ENCODE data around the gene TTF2. TPM values are rescaled to one million over a fixed set of nuclear protein-coding genes. Genes with fewer than 3 reads are reported as not detected.

TTF2 gene
- total RNA-seq, 1 experiment from 2014 or later = 25.0 TPM

DNA sequence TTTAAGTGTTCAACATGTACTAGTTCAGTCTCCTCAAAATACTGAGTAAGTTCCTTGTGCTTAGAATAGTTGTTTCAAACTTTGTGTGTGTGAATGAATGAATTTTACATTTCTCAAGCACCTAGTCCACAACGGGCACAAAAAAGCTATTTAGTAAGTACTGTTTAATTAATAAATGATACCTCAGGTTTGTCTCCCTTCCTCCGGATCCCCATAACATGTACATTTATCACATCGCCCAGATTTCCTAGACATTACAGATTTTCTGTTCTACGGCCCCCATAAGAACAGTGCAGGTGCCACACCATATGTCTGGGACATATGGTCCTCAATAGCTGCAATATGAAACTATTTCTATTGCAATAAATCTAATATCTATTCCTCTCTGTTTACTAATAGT, 1.3 kb upstream of the TTF2 start:
- no peak overlapping the region for H3K27ac ChIP-seq
- peaks cover 19% of the 10 kb centered on the region for H3K36me3 ChIP-seq
- no peak for DNase-seq (ENCODE audit: low read depth in 1 of 2, low spot score in 2 of 2)
- no peaks in the 10 kb centered on the region for H3K9me3 ChIP-seq (replicated peaks)
- peaks cover 22% of the 10 kb centered on the region for H3K4me1 ChIP-seq (replicated peaks)
- peak overlapping the region; percentile 59; the same call in 1 of the 2 replicates for H3K4me3 ChIP-seq
- H3K27me3 ChIP-seq (replicated peaks) = no peaks in the 10 kb centered on the region

DNA sequence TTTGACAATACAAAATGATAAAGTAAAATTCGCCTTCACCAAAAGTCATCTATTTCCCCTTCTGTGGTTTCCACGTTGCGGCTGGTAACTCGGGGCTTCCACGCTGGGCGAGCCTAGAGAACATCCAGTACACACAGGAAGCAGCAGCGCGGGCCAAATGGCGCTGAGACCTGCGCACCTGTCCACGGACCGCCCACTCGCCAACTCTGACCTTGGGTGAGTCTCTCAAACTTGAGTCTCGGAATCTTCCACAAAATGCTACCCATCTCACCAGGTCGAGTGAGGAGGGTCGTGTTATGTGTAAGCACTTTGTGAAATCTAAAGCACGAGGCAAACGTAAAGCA, 820 bp upstream of the TTF2 start:
- DNase-seq (ENCODE audit: low read depth in 1 of 2, low spot score in 2 of 2) = no peak
- Histone ChIP-seq H3K27ac (peak overlapping the region; percentile 52), H3K4me3 (peak overlapping the region; percentile 59), H3K36me3 (peaks cover 19% of the 10 kb centered on the region), H3K4me1 (replicated peaks) (peaks cover 22% of the 10 kb centered on the region), H3K9me3 (replicated peaks) (no peaks in the 10 kb centered on the region), H3K27me3 (replicated peaks) (no peaks in the 10 kb centered on the region)

DNA sequence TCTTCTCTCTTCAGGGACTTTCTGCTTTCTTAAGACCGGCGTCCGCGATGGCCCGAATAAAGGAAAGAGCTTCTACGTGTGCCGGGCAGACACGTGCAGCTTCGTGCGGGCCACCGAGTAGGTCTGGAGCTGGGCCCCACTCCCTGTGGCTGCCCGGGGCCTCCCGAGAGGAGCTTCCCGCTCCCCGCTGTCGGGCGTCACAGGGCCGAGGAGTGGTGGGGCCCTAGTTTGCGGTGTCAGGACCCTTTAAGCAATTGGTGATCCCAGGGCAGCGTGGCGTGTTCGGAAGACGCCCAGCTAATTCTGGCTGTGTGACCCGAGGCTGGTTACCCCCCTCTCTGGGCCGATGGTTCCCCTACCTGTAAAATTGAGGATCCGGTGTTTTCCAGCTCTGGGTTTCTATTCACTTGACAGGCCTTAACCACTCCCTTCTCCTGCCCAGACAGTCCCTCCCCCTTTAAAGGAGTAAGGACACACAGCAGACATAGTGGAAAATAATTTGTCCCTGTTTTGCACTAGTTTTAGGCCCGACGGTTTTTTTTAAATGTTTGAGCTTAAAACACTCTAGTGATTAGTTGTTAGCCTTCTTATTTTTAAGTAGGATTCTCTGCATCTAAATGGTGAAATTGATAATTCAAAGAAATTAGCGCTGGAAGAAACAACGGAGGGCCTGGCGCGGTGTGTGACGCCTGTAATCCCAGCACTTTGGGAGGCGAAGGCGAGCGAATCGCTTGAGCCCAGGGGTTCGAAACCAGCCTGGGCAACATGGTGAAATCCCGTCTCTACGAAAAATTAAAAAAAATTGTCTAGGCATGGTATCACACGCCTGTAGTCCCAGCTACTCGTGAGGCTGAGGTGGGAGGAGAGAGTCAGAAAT, 553 bp downstream of the TTF2 start:
- peak in 1 of 2 experiments; percentile 42 for DNase-seq (ENCODE audit: low read depth in 1 of 2, low spot score in 2 of 2)
- H3K36me3 ChIP-seq = peaks cover 19% of the 10 kb centered on the region
- H3K9me3 ChIP-seq (replicated peaks) = no peaks in the 10 kb centered on the region
- H3K27me3 ChIP-seq (replicated peaks) = no peaks in the 10 kb centered on the region
- peaks cover 22% of the 10 kb centered on the region for H3K4me1 ChIP-seq (replicated peaks)
- peak overlapping the region; percentile 58 for H3K27ac ChIP-seq
- H3K4me3 ChIP-seq = peak overlapping the region; percentile 59

DNA sequence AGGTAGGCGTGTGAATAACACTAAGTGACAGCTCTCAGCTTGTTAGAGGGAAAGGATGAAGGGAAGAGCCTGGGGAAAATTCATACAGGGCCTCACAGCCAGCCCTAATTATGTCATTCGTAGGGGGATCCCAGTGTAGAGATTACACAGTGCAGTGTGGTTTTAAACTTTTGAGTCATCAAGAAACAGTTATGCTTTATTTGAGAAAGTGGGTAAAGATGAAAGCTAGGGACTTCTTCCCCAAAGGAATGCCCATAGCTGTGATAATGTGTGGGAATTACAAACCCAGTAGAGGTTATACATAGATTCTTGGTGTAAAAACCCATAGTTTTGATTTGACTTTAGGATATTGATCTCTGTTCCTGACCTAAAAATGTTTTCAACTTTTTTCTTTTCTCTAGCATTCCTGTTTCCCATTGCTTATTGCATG, 1.9 kb downstream of the TTF2 start:
- Histone ChIP-seq H3K27ac (peak overlapping the region; percentile 12; the same call in 1 of the 2 replicates), H3K36me3 (peaks cover 21% of the 10 kb centered on the region), H3K27me3 (replicated peaks) (no peaks in the 10 kb centered on the region), H3K4me3 (no peak overlapping the region), H3K4me1 (replicated peaks) (peaks cover 22% of the 10 kb centered on the region), H3K9me3 (replicated peaks) (no peaks in the 10 kb centered on the region)
- DNase-seq (ENCODE audit: low read depth in 1 of 2, low spot score in 2 of 2) = peak in 1 of 2 experiments; percentile 60

DNA sequence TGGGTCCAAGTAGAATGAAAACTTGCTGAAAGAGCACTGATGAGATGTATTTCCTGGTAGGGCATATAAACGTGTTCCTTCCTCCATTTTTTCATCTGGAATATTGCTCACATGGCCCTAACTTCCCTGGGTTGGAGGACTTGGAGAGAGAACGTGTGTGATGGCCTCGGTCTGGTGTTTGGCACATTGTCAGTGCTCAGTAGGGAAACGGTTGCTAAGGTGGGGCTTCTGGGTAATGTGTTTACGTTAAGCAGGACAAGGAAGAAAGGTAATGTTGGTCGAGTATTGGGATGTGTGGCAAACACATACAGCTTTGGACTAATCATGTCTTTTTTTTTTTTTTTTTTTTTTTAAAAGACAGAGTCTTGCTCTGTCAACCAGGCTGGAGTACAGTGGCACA, 6.2 kb downstream of the TTF2 start:
- Histone ChIP-seq H3K4me3 (no peak overlapping the region), H3K4me1 (replicated peaks) (peaks cover 17% of the 10 kb centered on the region), H3K9me3 (replicated peaks) (no peaks in the 10 kb centered on the region), H3K36me3 (peaks cover 23% of the 10 kb centered on the region), H3K27me3 (replicated peaks) (no peaks in the 10 kb centered on the region), H3K27ac (no peak overlapping the region)
- DNase-seq (ENCODE audit: low read depth in 1 of 2, low spot score in 2 of 2) = no peak

DNA sequence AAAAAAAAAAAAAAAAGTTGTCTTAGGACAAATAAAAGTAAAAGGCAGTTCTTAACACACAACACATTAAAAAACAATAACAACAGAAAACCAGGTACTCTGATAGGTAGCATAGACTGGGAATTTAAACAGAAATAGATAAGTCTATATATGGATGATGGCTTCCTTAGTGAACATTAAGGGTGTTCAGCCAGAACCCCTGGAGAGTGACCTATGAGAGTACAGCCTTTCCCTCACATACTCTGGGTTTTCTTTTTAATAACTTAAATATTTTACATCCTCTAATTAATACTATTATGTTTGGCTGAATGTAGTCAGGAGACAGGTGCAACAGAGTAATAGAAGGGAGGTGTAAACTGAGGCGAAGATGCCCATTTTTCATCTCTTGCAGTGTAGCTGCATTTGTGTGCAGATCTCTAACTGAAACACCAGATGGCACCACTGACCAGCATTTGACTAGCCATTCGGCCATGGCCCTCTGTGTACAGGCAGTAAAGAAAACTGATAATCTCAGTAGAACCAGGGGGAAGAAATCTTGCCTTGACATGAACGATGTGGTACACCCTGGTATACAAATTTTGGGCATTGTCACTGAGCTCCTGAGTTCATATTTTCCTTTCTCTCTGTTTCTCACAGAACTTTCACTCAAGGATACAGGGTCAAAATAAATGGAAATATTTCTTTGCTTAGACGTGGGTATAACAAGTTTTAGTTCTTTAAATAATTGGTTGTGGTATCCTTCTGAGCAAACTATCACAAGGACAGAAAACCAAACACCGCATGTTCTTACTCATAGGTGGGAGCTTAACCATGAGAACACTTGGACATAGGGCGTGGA, 7.6 kb downstream of the TTF2 start:
- Histone ChIP-seq H3K27me3 (replicated peaks) (no peaks in the 10 kb centered on the region), H3K27ac (no peak overlapping the region)

DNA sequence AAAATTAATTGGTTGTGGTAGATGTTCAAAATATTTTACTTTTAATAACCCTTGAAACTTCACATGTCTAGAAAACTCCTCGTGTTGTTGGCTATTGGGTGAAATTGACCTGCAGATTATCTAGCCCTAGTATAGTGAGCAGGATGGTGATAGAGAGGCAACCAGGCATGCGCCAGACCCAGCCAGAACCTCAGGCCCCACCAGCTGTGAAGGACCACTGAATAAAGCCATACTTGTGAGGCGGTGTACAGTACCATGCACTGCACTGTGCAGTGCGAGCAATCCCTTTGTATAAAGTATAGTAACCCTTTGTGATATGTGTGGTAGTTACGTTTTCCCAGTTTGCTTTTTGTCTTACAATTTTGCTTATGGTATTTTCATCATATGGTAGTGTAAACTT, 8.5 kb downstream of the TTF2 start:
- H3K27ac ChIP-seq = no peak overlapping the region
- no peaks in the 10 kb centered on the region for H3K27me3 ChIP-seq (replicated peaks)
- H3K36me3 ChIP-seq = peaks cover 11% of the 10 kb centered on the region
- DNase-seq (ENCODE audit: low read depth in 1 of 2, low spot score in 2 of 2) = no peak
- no peaks in the 10 kb centered on the region for H3K9me3 ChIP-seq (replicated peaks)
- 0 out of 2 replicates have a peak, but pooled peaks cover 6% of the 10 kb centered on the region for H3K4me1 ChIP-seq (replicated peaks)
- no peak overlapping the region for H3K4me3 ChIP-seq

More for the DNA sequence above, 7.6 kb downstream of the TTF2 start:
- DNase-seq (ENCODE audit: low read depth in 1 of 2, low spot score in 2 of 2) = peak; percentile 50 to 58
- Histone ChIP-seq H3K4me3 (no peak overlapping the region), H3K4me1 (replicated peaks) (0 out of 2 replicates have a peak, but pooled peaks cover 6% of the 10 kb centered on the region), H3K36me3 (peaks cover 16% of the 10 kb centered on the region), H3K9me3 (replicated peaks) (no peaks in the 10 kb centered on the region)

DNA sequence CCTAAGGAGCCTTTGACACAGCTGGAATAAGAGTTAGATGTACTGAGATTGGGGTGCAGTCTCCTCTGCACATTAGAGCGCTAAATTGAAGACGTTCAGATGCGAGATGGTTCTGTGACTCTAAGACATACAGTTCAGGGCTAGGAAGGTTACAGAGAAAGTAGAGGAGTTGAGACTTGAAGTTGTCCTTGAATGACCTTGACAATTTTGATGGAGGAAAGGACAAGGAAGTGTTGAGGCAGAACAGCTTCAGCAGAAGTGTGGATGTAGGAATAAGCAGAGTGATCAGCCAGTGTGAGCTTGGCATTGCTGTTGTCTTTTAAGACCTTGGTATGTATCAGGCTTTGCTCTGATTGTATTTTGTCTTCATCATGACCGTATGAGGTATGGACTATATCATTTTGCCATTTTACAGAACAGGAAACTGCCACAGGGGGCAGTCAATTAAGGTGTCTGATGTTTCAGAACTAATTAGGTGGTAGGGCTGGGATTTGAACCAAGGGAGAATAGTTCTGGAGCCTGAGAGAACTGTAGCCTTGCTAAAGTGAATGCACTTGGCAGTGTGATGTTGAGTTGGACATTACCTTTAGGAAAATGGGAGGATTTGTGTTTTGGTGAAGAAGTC, 9.2 kb downstream of the TTF2 start:
- H3K27ac ChIP-seq = no peak overlapping the region

DNA sequence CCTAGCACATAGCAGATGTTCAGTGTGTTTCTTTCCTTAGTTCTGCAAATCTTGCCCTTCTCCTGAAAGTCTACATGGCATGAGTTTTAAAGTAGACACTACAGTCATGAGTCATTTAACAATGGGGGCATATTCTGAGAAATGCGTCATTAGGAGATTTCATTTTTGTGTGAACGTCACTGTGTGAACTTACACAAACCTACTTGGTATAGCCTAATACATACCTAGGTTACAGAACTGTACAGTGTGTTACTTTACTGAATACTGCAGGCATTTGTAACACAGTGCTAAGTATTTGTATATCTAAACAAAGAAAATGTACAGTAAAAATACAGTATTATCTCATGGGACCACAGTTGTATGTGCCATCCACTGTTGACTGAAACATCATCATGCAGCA, 10.0 kb downstream of the TTF2 start:
- no peak for DNase-seq (ENCODE audit: low read depth in 1 of 2, low spot score in 2 of 2)
- Histone ChIP-seq H3K36me3 (peaks cover 25% of the 10 kb centered on the region), H3K9me3 (replicated peaks) (no peaks in the 10 kb centered on the region), H3K27me3 (replicated peaks) (no peaks in the 10 kb centered on the region), H3K27ac (peak overlapping the region; percentile 17; the same call in 1 of the 2 replicates), H3K4me1 (replicated peaks) (0 out of 2 replicates have a peak, but pooled peaks cover 6% of the 10 kb centered on the region), H3K4me3 (no peak overlapping the region)

More for the DNA sequence above, 9.2 kb downstream of the TTF2 start:
- H3K4me1 ChIP-seq (replicated peaks) = 0 out of 2 replicates have a peak, but pooled peaks cover 6% of the 10 kb centered on the region
- H3K4me3 ChIP-seq = no peak overlapping the region
- no peaks in the 10 kb centered on the region for H3K9me3 ChIP-seq (replicated peaks)
- H3K27me3 ChIP-seq (replicated peaks) = no peaks in the 10 kb centered on the region
- no peak for DNase-seq (ENCODE audit: low read depth in 1 of 2, low spot score in 2 of 2)
- peaks cover 17% of the 10 kb centered on the region for H3K36me3 ChIP-seq

DNA sequence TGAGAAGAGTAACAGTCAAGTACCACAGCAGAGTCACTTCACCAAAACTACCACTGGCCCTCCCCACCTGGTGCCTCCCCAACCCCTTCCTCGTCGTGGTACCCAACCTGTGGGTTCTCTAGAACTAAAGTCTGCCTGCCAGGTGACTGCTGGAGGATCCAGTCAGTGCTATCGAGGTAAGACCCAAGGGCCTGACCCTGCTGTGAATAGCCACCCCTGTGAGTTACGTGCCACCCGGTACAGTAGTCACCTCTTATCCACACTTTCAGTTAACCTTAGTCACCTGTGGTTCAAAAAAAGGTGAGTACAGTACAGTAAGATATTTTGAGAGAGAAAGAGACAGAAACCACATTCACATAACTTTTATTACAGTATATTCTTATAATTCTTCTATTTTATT, 16.5 kb downstream of the TTF2 start:
- Histone ChIP-seq H3K36me3 (peaks cover 76% of the 10 kb centered on the region), H3K4me1 (replicated peaks) (peaks cover 5% of the 10 kb centered on the region), H3K27me3 (replicated peaks) (no peaks in the 10 kb centered on the region), H3K4me3 (no peak overlapping the region), H3K9me3 (replicated peaks) (no peaks in the 10 kb centered on the region), H3K27ac (no peak overlapping the region)
- DNase-seq (ENCODE audit: low read depth in 1 of 2, low spot score in 2 of 2) = no peak

DNA sequence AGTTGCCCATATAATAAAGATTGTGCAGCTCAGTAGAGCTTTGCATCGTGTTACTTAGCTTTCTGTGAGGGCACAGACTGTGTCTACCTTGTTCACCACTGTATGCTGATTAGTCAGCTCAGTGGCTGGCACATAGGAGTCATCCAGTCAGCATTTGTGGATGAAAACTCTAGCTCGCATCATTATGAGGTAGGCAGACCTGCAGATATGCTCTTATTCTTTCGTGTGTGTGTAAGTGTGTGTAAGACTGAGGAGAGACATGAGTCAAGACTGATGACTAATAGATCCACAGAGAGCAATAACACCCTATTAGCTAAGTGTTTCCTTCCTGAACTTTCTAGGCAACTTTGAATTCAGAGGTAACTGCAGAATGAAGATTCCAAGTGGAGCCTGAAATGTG, 17.1 kb downstream of the TTF2 start:
- Histone ChIP-seq H3K9me3 (replicated peaks) (no peaks in the 10 kb centered on the region), H3K4me3 (no peak overlapping the region), H3K27me3 (replicated peaks) (no peaks in the 10 kb centered on the region), H3K36me3 (peaks cover 82% of the 10 kb centered on the region), H3K4me1 (replicated peaks) (peaks cover 5% of the 10 kb centered on the region), H3K27ac (peak overlapping the region; percentile 57)
- peak; percentile 48 to 50 for DNase-seq (ENCODE audit: low read depth in 1 of 2, low spot score in 2 of 2)

DNA sequence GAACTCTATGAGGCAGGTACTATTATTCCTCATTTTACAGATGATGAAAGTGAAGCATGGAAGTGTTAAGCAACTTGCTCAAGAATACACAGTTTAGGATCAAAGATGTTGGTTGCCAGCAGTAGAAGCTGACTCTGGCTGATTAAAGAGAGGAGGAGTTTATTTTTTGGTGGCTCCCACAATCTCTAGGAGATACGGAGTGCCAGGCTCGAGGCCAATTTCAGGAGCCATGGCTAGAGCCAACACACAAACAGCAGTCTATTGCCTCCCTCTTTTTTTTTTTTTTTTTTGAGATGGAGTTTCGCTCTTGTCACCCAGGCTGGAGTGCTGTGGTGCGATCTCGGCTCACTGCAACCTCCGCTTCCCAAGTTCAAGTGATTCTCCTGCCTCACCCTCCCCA, 19.6 kb downstream of the TTF2 start:
- Histone ChIP-seq H3K4me3 (no peak overlapping the region), H3K36me3 (peaks cover 85% of the 10 kb centered on the region), H3K4me1 (replicated peaks) (peaks cover 5% of the 10 kb centered on the region), H3K27me3 (replicated peaks) (no peaks in the 10 kb centered on the region), H3K9me3 (replicated peaks) (no peaks in the 10 kb centered on the region), H3K27ac (no peak overlapping the region)
- DNase-seq (ENCODE audit: low read depth in 1 of 2, low spot score in 2 of 2) = no peak

DNA sequence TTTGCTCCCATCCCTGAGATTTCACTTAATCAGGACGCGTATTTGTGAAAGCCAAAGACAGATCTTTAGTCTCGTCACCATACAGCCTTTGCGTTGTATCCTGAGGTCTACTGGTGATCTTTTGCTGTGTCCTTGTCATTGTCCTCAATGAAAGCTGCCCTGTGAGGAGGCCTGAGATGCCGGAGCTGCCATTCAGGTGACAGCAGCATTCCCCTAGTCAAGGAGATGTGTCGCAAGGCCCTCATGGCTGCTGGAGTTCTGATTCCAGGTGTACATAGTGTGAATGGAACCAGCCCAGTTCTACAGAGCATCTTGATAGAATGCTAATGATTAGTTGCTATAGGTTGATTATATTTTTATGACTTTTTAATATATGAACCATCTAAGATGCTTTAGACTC, 24.1 kb downstream of the TTF2 start:
- Histone ChIP-seq H3K27me3 (replicated peaks) (no peaks in the 10 kb centered on the region), H3K9me3 (replicated peaks) (no peaks in the 10 kb centered on the region), H3K36me3 (peaks cover 59% of the 10 kb centered on the region), H3K4me1 (replicated peaks) (no peaks in the 10 kb centered on the region), H3K4me3 (no peak overlapping the region), H3K27ac (no peak overlapping the region)
- DNase-seq (ENCODE audit: low read depth in 1 of 2, low spot score in 2 of 2) = no peak

All from SJSA1 (cell line).